HG03066 (cell line): ENCODE data around the gene TYW1B.
"Not testable (repeated sequence)": the region's sequence is repeated elsewhere in the genome, so short reads cannot be mapped to it uniquely, and the experiment has no call there.

Experiments
- ATAC-seq: cut with Tn5 transposase; IDR thresholded peaks from one replicate; pipeline ENCODE4 v1.9.1; 2021; ENCODE audit warnings: low read depth; ENCODE audit not compliant: unreplicated experiment

The TYW1B gene

GRCh38 chr7:72816370-72817157 is 11.4 kb downstream of the TYW1B start:
- not testable (repeated sequence) for ATAC-seq

GRCh38 chr7:72810437-72810836 is 17.6 kb downstream of the TYW1B start:
- not testable (repeated sequence) for ATAC-seq

GRCh38 chr7:72808511-72808910 is 19.5 kb downstream of the TYW1B start:
- not testable (repeated sequence) for ATAC-seq

GRCh38 chr7:72806851-72807250 is 21.1 kb downstream of the TYW1B start:
- not testable (repeated sequence) for ATAC-seq

GRCh38 chr7:72805526-72806494 is 22.2 kb downstream of the TYW1B start:
- no peak for ATAC-seq

- not testable (repeated sequence) for ATAC-seq
Measured at GRCh38 chr7:72803778-72804177, 24.2 kb downstream of the TYW1B start.

GRCh38 chr7:72801564-72801963 is 26.4 kb downstream of the TYW1B start:
- not testable (repeated sequence) for ATAC-seq

- not testable (repeated sequence) for ATAC-seq
Measured at GRCh38 chr7:72795401-72795800, 32.6 kb downstream of the TYW1B start.

- ATAC-seq: no peak
Measured at GRCh38 chr7:72793791-72794190, 34.2 kb downstream of the TYW1B start.

- ATAC-seq: not testable (repeated sequence)
Measured at GRCh38 chr7:72790698-72791060, 37.3 kb downstream of the TYW1B start.

GRCh38 chr7:72790048-72790697 is 37.8 kb downstream of the TYW1B start:
- not testable (repeated sequence) for ATAC-seq

GRCh38 chr7:72785166-72785955 is 42.6 kb downstream of the TYW1B start:
- no peak for ATAC-seq

- ATAC-seq: not testable (repeated sequence)
Measured at GRCh38 chr7:72783601-72784370, 44.2 kb downstream of the TYW1B start.

GRCh38 chr7:72781631-72782030 is 46.4 kb downstream of the TYW1B start:
- no peak for ATAC-seq

GRCh38 chr7:72781161-72781560 is 46.8 kb downstream of the TYW1B start:
- ATAC-seq: no peak

GRCh38 chr7:72780289-72780894 is 47.6 kb downstream of the TYW1B start:
- not testable (repeated sequence) for ATAC-seq

- ATAC-seq: not testable (repeated sequence)
Measured at GRCh38 chr7:72777167-72777566, 50.8 kb downstream of the TYW1B start.

- not testable (repeated sequence) for ATAC-seq
Measured at GRCh38 chr7:72772627-72773026, 55.4 kb downstream of the TYW1B start.

- not testable (repeated sequence) for ATAC-seq
Measured at GRCh38 chr7:72766994-72767393, 61.0 kb downstream of the TYW1B start.
